ENCODE data around the gene SMURF1. TPM values are rescaled to one million over a fixed set of nuclear protein-coding genes. Genes with fewer than 3 reads are reported as not detected.

SMURF1 gene
- polyA plus RNA-seq, 1 donor from 2014 or later: 22.9 TPM

- H3K9me2 ChIP-seq (ENCODE audit: insufficient read depth, low read length): no peaks in the 10 kb centered on the region
- no peak overlapping the region for H2AFZ ChIP-seq (ENCODE audit: low read depth, low read length)
- H3K9me3 ChIP-seq (ENCODE audit: low read length): peaks cover under 1% of the 10 kb centered on the region
- no peak overlapping the region for H3K9ac ChIP-seq (ENCODE audit: low read length)
- no peak overlapping the region for H3K4me2 ChIP-seq (ENCODE audit: low read length)
- H3K4me3 ChIP-seq (ENCODE audit: low read length): no peak overlapping the region
- H3K36me3 ChIP-seq (ENCODE audit: insufficient read depth, low read length): peaks cover 12% of the 10 kb centered on the region
- H4K20me1 ChIP-seq (ENCODE audit: insufficient read depth): no peaks in the 10 kb centered on the region
- no peaks in the 10 kb centered on the region for H3K79me2 ChIP-seq (replicated peaks; ENCODE audit: insufficient read depth, low read length)
- H3K27ac ChIP-seq (ENCODE audit: low read length): no peak overlapping the region
- H3K27me3 ChIP-seq (ENCODE audit: insufficient read depth, low read depth, low read length): no peaks in the 10 kb centered on the region
- no peaks in the 10 kb centered on the region for H3F3A ChIP-seq (ENCODE audit: insufficient read depth, low read length, poor library complexity, severe bottlenecking)
- TF ChIP-seq MXI1 (conservative IDR thresholded peaks at IDR 0.05; ENCODE audit: poor library complexity, severe bottlenecking) (no peak), EP300 (conservative IDR thresholded peaks at IDR 0.05; ENCODE audit: poor library complexity, severe bottlenecking) (no peak), SMC3 (conservative IDR thresholded peaks at IDR 0.05; ENCODE audit: poor library complexity) (no peak), POLR2AphosphoS5 (IDR thresholded peaks at IDR 0.05) (no peak), RAD21 (conservative IDR thresholded peaks at IDR 0.05) (no peak), EZH2 (IDR thresholded peaks at IDR 0.05; ENCODE audit: borderline replicate concordance, insufficient read depth, low read length, poor library complexity, severe bottlenecking) (no peak)
These were observed 152.8 kb downstream of the SMURF1 start for GRCh38 chr7:98991141-98991540.

DNA sequence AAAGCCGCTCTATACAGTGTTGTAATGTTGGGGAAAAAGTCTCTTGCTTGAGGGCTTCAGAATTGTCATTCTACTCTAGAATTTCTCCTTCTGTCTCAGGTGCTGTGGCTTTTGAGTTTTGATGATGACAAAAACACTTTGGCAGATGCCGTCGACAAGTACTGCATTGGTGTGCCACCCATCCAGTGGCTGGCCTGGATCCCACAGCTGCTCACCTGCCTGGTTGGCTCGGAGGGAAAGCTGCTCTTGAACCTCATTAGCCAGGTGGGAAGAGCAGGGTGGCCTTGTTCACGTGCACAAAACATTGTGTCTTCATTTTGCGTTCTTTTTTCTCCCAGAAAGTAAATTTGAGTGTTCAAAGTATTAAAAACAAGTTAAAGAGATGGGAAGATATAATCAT lies 153.6 kb downstream of the SMURF1 start:
- Histone ChIP-seq H3K4me2 (ENCODE audit: low read length) (no peak overlapping the region), H3K4me3 (ENCODE audit: low read length) (no peak overlapping the region), H3F3A (ENCODE audit: insufficient read depth, low read length, poor library complexity, severe bottlenecking) (no peaks in the 10 kb centered on the region), H3K9me3 (ENCODE audit: low read length) (peaks cover 4% of the 10 kb centered on the region), H3K9ac (ENCODE audit: low read length) (no peak overlapping the region), H3K9me2 (ENCODE audit: insufficient read depth, low read length) (no peaks in the 10 kb centered on the region), H3K79me2 (replicated peaks; ENCODE audit: insufficient read depth, low read length) (no peaks in the 10 kb centered on the region), H4K20me1 (ENCODE audit: insufficient read depth) (no peaks in the 10 kb centered on the region), H2AFZ (ENCODE audit: low read depth, low read length) (no peak overlapping the region), H3K27me3 (ENCODE audit: insufficient read depth, low read depth, low read length) (no peaks in the 10 kb centered on the region), H3K27ac (ENCODE audit: low read length) (no peak overlapping the region), H3K36me3 (ENCODE audit: insufficient read depth, low read length) (peaks cover 19% of the 10 kb centered on the region)
- TF ChIP-seq TAF1 (IDR thresholded peaks at IDR 0.05; ENCODE audit: low read depth) (no peak), MXI1 (conservative IDR thresholded peaks at IDR 0.05; ENCODE audit: poor library complexity, severe bottlenecking) (no peak), EP300 (conservative IDR thresholded peaks at IDR 0.05; ENCODE audit: poor library complexity, severe bottlenecking) (no peak), RAD21 (conservative IDR thresholded peaks at IDR 0.05) (no peak), SMC3 (conservative IDR thresholded peaks at IDR 0.05; ENCODE audit: poor library complexity) (no peak), CTCF (IDR thresholded peaks at IDR 0.05; ENCODE audit: poor library complexity, severe bottlenecking) (no peak), POLR2AphosphoS5 (IDR thresholded peaks at IDR 0.05) (no peak), REST (IDR thresholded peaks at IDR 0.05; ENCODE audit: borderline replicate concordance) (no peak), EZH2 (IDR thresholded peaks at IDR 0.05; ENCODE audit: borderline replicate concordance, insufficient read depth, low read length, poor library complexity, severe bottlenecking) (no peak)
